ENCODE measurements around the gene AMPH.

DNA sequence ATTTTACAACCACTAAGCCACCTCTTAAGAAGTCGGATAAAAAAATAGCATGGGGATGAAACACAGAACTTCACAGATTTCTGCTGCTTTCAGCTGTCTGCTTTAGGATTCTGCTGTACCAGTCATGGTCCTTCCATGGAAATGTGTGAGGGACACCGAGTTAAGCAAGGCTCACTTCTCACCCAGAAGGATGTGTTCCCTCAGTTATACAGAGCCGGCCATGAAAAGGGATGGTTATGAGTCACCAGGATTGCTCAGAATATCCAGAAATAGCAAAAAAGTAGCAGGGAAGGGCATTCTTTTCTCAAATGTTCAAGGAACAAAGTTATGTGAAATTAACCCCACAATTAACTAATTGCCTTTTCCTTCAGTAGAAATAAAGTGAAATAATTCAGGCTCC is 124.4 kb downstream of the AMPH start:
- TF ChIP-seq, protein P1, sequence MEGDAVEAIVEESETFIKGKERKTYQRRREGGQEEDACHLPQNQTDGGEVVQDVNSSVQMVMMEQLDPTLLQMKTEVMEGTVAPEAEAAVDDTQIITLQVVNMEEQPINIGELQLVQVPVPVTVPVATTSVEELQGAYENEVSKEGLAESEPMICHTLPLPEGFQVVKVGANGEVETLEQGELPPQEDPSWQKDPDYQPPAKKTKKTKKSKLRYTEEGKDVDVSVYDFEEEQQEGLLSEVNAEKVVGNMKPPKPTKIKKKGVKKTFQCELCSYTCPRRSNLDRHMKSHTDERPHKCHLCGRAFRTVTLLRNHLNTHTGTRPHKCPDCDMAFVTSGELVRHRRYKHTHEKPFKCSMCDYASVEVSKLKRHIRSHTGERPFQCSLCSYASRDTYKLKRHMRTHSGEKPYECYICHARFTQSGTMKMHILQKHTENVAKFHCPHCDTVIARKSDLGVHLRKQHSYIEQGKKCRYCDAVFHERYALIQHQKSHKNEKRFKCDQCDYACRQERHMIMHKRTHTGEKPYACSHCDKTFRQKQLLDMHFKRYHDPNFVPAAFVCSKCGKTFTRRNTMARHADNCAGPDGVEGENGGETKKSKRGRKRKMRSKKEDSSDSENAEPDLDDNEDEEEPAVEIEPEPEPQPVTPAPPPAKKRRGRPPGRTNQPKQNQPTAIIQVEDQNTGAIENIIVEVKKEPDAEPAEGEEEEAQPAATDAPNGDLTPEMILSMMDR (IDR thresholded peaks at IDR 0.05), result no peak
- no peak for TF ChIP-seq POLR2A (IDR thresholded peaks at IDR 0.05)

Data from uterus (tissue), 2 donors.